Fibroblast of skin of left biceps (primary cell): ENCODE measurements around the gene DNHD1.

Experiments
- DNase-seq, 2 experiments: peaks; one replicate each; pipeline ENCODE4 v3.0.0-alpha.2; 2013; ENCODE audit warnings: low read depth in 2 of 2

DNHD1 gene

GRCh38 chr11:6531267-6531752 is 34.2 kb downstream of the DNHD1 start:
- peak; percentile 6 to 15 for DNase-seq

GRCh38 chr11:6538456-6538855 is 41.4 kb downstream of the DNHD1 start:
- DNase-seq: no peak

GRCh38 chr11:6538945-6539344 is 41.9 kb downstream of the DNHD1 start:
- DNase-seq: no peak

GRCh38 chr11:6539748-6540268 is 42.7 kb downstream of the DNHD1 start:
- no peak for DNase-seq

GRCh38 chr11:6541356-6541755 is 44.3 kb downstream of the DNHD1 start:
- no peak for DNase-seq

- DNase-seq: no peak
Measured at GRCh38 chr11:6542727-6543126, 45.6 kb downstream of the DNHD1 start.

- no peak for DNase-seq
Measured at GRCh38 chr11:6544921-6545850, 48.1 kb downstream of the DNHD1 start.

- no peak for DNase-seq
Measured at GRCh38 chr11:6545917-6546605, 49.0 kb downstream of the DNHD1 start.

- no peak for DNase-seq
Measured at GRCh38 chr11:6546735-6547134, 49.7 kb downstream of the DNHD1 start.

GRCh38 chr11:6547177-6547576 is 50.1 kb downstream of the DNHD1 start:
- DNase-seq: no peak

GRCh38 chr11:6548121-6548520 is 51.0 kb downstream of the DNHD1 start:
- DNase-seq: no peak

GRCh38 chr11:6548641-6549040 is 51.6 kb downstream of the DNHD1 start:
- DNase-seq: no peak

GRCh38 chr11:6553634-6554033 is 56.6 kb downstream of the DNHD1 start:
- DNase-seq: no peak

- no peak for DNase-seq
Measured at GRCh38 chr11:6554828-6555706, 58.0 kb downstream of the DNHD1 start.

GRCh38 chr11:6556139-6556949 is 59.3 kb downstream of the DNHD1 start:
- DNase-seq: no peak

- no peak for DNase-seq
Measured at GRCh38 chr11:6557063-6557462, 60.0 kb downstream of the DNHD1 start.

- DNase-seq: no peak
Measured at GRCh38 chr11:6557761-6558674, 60.9 kb downstream of the DNHD1 start.

GRCh38 chr11:6559369-6559768 is 62.3 kb downstream of the DNHD1 start:
- no peak for DNase-seq

GRCh38 chr11:6561288-6561687 is 64.2 kb downstream of the DNHD1 start:
- DNase-seq: no peak
